HG03432 (cell line): ENCODE results near the gene ACHE.
A peak's percentile ranks its signal among the peaks of the same experiment; 100 is the strongest.

ENCODE experiments used
- ATAC-seq: cut with Tn5 transposase; IDR thresholded peaks from one replicate; pipeline ENCODE4 v1.9.1; 2021; ENCODE audit warnings: mild to moderate bottlenecking, moderate library complexity; ENCODE audit not compliant: unreplicated experiment

The ACHE gene

GRCh38 chr7:100897772-100898454 is 2.2 kb upstream of the ACHE start:
- no peak for ATAC-seq

- ATAC-seq = no peak
Measured at GRCh38 chr7:100896732-100897608, 1.3 kb upstream of the ACHE start.

GRCh38 chr7:100895956-100896731 is 456 bp upstream of the ACHE start:
- ATAC-seq = no peak

- no peak for ATAC-seq
Measured at GRCh38 chr7:100894860-100895700, 608 bp downstream of the ACHE start.

- ATAC-seq = no peak
Measured at GRCh38 chr7:100893910-100894721, 1.6 kb downstream of the ACHE start.

- ATAC-seq = no peak
Measured at GRCh38 chr7:100893318-100893895, 2.3 kb downstream of the ACHE start.

- no peak for ATAC-seq
Measured at GRCh38 chr7:100892364-100893317, 3.0 kb downstream of the ACHE start.

- ATAC-seq = no peak
Measured at GRCh38 chr7:100891568-100892247, 4.0 kb downstream of the ACHE start.

- ATAC-seq = no peak
Measured at GRCh38 chr7:100890653-100891567, 4.8 kb downstream of the ACHE start.

- ATAC-seq = peak; percentile 30
Measured at GRCh38 chr7:100888988-100889750, 6.5 kb downstream of the ACHE start, which contains the start of gene UFSP1. Gene UFSP1, minus strand, starts transcription at chr7:100889715. Its CDS starts 444 bp downstream, at chr7:100889271.

GRCh38 chr7:100888291-100888987 is 7.2 kb downstream of the ACHE start:
- ATAC-seq = no peak

GRCh38 chr7:100887516-100888290 is 8.0 kb downstream of the ACHE start:
- peak; percentile 26 for ATAC-seq

- ATAC-seq = no peak
Measured at GRCh38 chr7:100886936-100887515, 8.7 kb downstream of the ACHE start.
